ENCODE measurements around the gene CHD2.

The CHD2 gene

DNA sequence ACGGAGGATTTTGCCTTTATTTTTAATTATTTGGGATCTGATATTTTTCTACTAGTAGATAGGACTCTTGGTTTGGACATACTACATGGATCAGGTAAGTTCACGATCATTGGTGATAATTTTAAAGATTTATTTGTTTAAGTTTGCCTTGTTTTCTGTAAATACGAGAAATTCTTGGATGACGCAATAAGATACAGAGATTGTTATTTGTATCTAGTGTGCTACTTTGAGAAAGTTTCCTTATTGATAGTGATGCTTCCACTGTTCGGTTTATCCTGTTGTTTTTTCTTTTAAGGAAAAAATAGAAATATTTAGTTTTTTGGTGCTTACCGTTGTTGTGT is 577 bp downstream of the CHD2 start:
- no peaks in the 10 kb centered on the region for H3K27me3 ChIP-seq (ENCODE audit: control insufficient read depth, insufficient read depth, low read length)
- no peaks in the 10 kb centered on the region for H3K9me3 ChIP-seq (ENCODE audit: control insufficient read depth, insufficient read depth, low read length)
- peak overlapping the region; percentile 99 for H3K4me3 ChIP-seq (ENCODE audit: low read depth, low read length)
- peaks cover 16% of the 10 kb centered on the region for H3K4me1 ChIP-seq (ENCODE audit: control insufficient read depth, insufficient read depth, low read length)
- H3K27ac ChIP-seq (ENCODE audit: low read depth, low read length) = peak overlapping the region; percentile 100
- H3K36me3 ChIP-seq (ENCODE audit: control insufficient read depth, insufficient read depth, low read length) = peaks cover 45% of the 10 kb centered on the region
- H3K9ac ChIP-seq (ENCODE audit: low read depth, low read length) = peak overlapping the region; percentile 100

DNA sequence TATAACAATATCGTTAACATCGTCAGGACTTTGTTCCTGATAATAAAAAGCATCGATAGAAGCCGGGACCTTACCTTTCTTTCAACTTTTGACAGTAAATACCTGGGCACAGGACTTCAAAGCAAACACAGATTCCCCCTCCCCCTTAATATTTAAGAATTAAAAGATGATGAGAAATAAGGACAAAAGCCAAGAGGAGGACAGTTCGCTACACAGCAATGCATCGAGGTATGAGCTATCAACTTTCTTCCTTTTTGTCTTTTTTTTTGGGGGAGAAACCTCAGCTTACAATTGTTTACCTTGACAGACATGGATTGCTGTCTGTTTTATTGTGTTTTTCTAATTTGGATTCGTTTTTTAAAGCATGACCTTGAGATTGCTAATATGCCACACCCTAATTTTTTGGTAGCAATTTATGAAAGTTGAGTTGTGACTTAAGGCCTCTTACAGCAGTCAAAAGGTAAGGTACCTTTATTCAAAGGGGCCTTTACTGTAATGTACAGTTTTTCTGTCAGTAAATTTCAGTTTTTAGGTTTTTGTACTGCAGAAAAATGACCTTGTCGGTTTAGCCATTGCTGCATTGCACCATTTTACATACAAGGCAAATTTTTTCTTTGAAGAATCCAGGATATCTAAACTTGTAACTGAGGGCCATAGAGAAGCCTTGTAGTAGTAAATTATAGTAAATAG is 1.1 kb downstream of the CHD2 start:
- H3K9me3 ChIP-seq (ENCODE audit: control insufficient read depth, insufficient read depth, low read length) = no peaks in the 10 kb centered on the region
- peak overlapping the region; percentile 100 for H3K9ac ChIP-seq (ENCODE audit: low read depth, low read length)
- H3K27ac ChIP-seq (ENCODE audit: low read depth, low read length) = peak overlapping the region; percentile 100
- peaks cover 21% of the 10 kb centered on the region for H3K4me1 ChIP-seq (ENCODE audit: control insufficient read depth, insufficient read depth, low read length)
- peak overlapping the region; percentile 99 for H3K4me3 ChIP-seq (ENCODE audit: low read depth, low read length)
- peaks cover 40% of the 10 kb centered on the region for H3K36me3 ChIP-seq (ENCODE audit: control insufficient read depth, insufficient read depth, low read length)
- H3K27me3 ChIP-seq (ENCODE audit: control insufficient read depth, insufficient read depth, low read length) = no peaks in the 10 kb centered on the region

DNA sequence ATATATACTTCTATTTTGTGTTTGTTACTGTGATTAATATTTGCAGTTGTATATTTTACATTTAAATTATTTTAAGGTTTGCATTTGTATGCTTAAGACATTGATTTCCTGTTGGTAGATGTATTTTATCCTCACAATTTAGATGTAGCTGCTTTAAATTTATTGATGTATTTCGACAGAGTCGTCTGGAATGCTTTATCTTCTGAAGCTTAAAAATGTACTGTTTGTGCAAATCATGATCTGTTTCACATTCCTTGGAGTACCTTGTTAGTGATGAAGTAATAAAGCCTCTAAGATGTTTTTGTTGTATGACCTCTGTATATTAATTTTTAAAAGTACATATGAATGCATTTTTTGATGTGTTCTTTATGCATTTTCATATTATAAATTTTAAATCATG is 1.9 kb downstream of the CHD2 start:
- H3K36me3 ChIP-seq (ENCODE audit: control insufficient read depth, insufficient read depth, low read length) = peaks cover 32% of the 10 kb centered on the region
- H3K27me3 ChIP-seq (ENCODE audit: control insufficient read depth, insufficient read depth, low read length) = no peaks in the 10 kb centered on the region
- H3K9ac ChIP-seq (ENCODE audit: low read depth, low read length) = peak overlapping the region; percentile 100
- no peaks in the 10 kb centered on the region for H3K9me3 ChIP-seq (ENCODE audit: control insufficient read depth, insufficient read depth, low read length)
- H3K4me1 ChIP-seq (ENCODE audit: control insufficient read depth, insufficient read depth, low read length) = peaks cover 25% of the 10 kb centered on the region
- peak overlapping the region; percentile 99 for H3K4me3 ChIP-seq (ENCODE audit: low read depth, low read length)
- peak overlapping the region; percentile 100 for H3K27ac ChIP-seq (ENCODE audit: low read depth, low read length)

DNA sequence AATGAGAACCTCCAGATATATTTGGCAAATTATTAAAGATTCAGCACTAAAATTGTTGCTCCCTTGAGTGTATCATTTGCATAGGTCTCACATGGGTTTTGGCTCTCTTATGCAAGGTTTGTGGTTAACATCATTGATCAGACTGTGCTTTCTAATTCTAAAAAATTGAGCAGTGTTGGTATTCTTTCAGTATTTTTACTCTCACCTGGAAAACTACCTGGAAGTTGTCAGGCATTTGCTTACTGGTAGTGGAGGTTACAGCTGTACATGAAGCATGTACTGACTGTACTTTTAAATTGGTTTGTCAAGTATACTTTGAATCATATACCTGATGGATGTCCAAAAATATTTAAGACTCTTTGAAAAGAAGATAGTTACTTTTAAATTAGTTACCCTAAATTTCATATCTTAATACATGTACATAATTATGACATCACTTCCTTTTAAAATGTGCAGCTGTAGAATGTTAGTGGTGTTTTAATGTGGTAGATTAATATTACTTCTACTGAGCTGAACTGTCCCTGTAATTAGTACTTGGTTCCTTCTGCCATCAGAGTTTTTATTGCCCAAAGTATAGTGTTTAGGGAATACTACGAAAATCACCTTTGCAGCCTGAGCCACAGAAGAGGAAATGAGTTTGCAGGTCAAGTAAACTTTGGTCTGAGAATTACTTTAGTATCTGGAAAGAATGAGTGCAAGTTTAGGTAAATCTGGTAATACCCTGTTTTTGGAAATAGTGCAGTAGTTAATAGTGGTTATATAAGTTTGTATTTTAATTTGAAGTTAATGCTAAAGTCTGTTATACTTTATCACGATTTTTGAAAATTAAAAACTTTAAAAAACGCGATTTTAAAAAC is 2.8 kb downstream of the CHD2 start:
- Histone ChIP-seq H3K36me3 (ENCODE audit: control insufficient read depth, insufficient read depth, low read length) (peaks cover 23% of the 10 kb centered on the region), H3K27ac (ENCODE audit: low read depth, low read length) (peak overlapping the region; percentile 99), H3K27me3 (ENCODE audit: control insufficient read depth, insufficient read depth, low read length) (no peaks in the 10 kb centered on the region), H3K4me1 (ENCODE audit: control insufficient read depth, insufficient read depth, low read length) (peaks cover 34% of the 10 kb centered on the region), H3K4me3 (ENCODE audit: low read depth, low read length) (peak overlapping the region; percentile 99), H3K9me3 (ENCODE audit: control insufficient read depth, insufficient read depth, low read length) (no peaks in the 10 kb centered on the region), H3K9ac (ENCODE audit: low read depth, low read length) (peak overlapping the region; percentile 100)

DNA sequence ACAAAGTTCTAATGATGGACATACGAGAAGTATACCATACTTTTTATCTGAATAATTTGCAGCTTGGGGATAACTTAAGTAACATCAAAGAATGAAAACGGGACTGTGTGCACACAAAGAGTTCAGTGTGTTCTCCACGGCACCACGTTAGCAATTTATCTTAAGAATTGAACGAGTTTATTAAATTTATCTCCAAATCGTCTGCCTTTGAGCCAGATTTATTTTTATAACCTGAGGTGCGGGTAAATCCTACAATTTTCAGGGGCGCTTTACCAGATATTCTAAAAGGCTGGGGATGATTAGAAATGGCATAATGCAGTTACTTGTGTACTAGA is 3.5 kb downstream of the CHD2 start:
- H3K27me3 ChIP-seq (ENCODE audit: control insufficient read depth, insufficient read depth, low read length) = no peaks in the 10 kb centered on the region
- H3K9ac ChIP-seq (ENCODE audit: low read depth, low read length) = peak overlapping the region; percentile 100
- peaks cover 41% of the 10 kb centered on the region for H3K4me1 ChIP-seq (ENCODE audit: control insufficient read depth, insufficient read depth, low read length)
- H3K36me3 ChIP-seq (ENCODE audit: control insufficient read depth, insufficient read depth, low read length) = peaks cover 19% of the 10 kb centered on the region
- no peaks in the 10 kb centered on the region for H3K9me3 ChIP-seq (ENCODE audit: control insufficient read depth, insufficient read depth, low read length)
- peak overlapping the region; percentile 99 for H3K27ac ChIP-seq (ENCODE audit: low read depth, low read length)
- H3K4me3 ChIP-seq (ENCODE audit: low read depth, low read length) = peak overlapping the region; percentile 99

DNA sequence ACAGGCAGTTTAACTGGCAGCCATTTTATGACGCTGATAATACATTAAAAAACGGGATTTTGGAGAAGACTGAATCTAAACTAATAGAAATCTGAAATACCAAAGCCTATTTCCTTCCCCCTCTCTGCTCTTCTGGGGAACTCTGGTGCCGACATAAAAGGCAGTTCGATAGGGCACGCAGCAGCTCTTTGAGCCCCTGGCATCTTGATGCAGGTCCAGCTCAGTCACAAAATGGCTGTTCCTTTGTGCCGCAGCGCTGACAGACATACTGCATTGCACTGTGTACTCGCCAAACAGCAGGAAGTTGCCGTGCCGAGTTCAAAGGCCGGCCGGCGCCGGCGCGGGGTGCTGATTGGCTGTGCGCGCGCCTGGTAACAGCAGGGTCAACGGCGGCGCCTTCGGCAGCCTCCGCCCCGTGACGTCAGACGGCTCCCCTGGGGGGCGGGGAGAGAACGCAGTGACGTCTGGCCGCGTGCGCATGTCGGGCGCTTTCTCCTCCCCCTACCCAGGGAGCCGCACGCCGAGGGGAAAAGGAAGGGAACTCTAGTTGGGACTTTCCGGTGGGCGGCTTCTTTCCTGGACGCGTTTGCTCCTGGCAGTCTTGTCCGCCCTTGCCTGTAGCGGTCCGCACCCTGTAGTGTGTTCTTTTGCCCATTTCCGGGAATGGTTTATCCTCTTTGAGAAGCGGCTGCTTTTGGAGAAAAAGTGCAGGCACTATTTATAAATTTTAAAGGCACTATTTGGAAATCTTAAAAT is 4.0 kb downstream of the CHD2 start:
- H3K4me1 ChIP-seq (ENCODE audit: control insufficient read depth, insufficient read depth, low read length) = peaks cover 42% of the 10 kb centered on the region
- H3K27me3 ChIP-seq (ENCODE audit: control insufficient read depth, insufficient read depth, low read length) = no peaks in the 10 kb centered on the region
- peak overlapping the region; percentile 99 for H3K4me3 ChIP-seq (ENCODE audit: low read depth, low read length)
- H3K9ac ChIP-seq (ENCODE audit: low read depth, low read length) = peak overlapping the region; percentile 100
- H3K27ac ChIP-seq (ENCODE audit: low read depth, low read length) = peak overlapping the region; percentile 99
- no peaks in the 10 kb centered on the region for H3K9me3 ChIP-seq (ENCODE audit: control insufficient read depth, insufficient read depth, low read length)
- H3K36me3 ChIP-seq (ENCODE audit: control insufficient read depth, insufficient read depth, low read length) = peaks cover 15% of the 10 kb centered on the region

DNA sequence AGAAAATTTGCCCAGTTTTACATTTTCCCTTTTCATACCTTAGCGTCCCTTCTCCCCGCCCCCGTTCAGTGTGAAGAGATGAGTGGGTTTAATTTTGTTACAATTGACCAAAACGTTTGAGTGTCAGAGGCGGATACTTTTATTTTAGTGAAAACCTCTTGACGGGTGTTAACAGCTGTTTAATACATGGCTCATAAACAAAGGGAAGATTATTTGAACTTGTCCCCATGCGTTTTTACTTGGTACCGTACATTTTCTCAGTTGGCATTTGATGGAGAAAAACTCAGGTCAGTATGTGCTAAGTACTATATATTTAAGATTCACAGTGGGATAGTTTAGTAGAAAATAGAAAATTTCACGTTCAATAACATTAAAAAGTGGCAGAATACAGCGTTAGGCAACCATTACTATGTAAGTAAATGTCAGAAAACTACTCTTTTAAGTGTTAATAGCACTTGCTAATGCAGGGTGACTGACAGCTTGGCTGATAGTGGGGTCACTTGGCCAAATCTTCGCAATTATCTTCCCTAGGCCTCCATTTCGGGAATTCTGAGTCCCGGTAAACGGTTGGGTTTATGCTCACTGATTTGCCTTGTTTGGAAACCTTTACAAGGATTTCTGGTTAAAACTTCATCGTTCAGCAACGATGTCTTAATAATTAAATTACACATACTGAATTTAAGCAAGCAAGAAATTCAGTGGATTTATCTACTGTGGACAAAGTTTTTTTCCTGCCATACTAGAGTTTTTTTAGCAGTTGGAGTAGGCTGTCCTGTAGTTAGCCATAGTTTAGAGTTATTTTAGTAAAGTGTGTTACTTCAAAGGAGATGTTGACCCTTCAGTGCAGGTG is 4.8 kb downstream of the CHD2 start:
- H3K4me1 ChIP-seq (ENCODE audit: control insufficient read depth, insufficient read depth, low read length) = peaks cover 42% of the 10 kb centered on the region
- peak overlapping the region; percentile 49 for H3K9ac ChIP-seq (ENCODE audit: low read depth, low read length)
- no peaks in the 10 kb centered on the region for H3K9me3 ChIP-seq (ENCODE audit: control insufficient read depth, insufficient read depth, low read length)
- H3K27me3 ChIP-seq (ENCODE audit: control insufficient read depth, insufficient read depth, low read length) = no peaks in the 10 kb centered on the region
- peaks cover 15% of the 10 kb centered on the region for H3K36me3 ChIP-seq (ENCODE audit: control insufficient read depth, insufficient read depth, low read length)
- H3K27ac ChIP-seq (ENCODE audit: low read depth, low read length) = peak overlapping the region; percentile 99
- peak overlapping the region; percentile 56 for H3K4me3 ChIP-seq (ENCODE audit: low read depth, low read length)

DNA sequence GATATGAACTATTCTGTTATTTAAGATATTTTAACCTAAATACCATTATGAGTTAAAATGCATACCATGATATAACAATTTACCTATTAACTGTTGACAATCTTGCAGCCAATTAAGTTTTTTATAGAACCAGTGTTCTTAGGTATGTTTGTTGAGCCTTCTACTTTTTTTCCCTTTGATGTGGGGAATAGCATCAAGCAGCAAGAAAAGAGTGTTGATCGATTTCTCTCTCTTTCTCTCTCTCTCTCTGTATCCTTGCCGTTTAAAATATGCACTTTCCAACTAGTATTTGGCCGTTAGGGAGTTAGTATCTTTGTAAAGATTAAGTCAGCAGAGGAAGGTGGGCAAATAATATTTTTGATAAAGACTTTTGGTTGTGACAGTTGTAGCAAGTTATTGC is 5.9 kb downstream of the CHD2 start:
- no peaks in the 10 kb centered on the region for H3K9me3 ChIP-seq (ENCODE audit: control insufficient read depth, insufficient read depth, low read length)
- H3K4me3 ChIP-seq (ENCODE audit: low read depth, low read length) = no peak overlapping the region
- H3K27ac ChIP-seq (ENCODE audit: low read depth, low read length) = no peak overlapping the region
- peaks cover 15% of the 10 kb centered on the region for H3K36me3 ChIP-seq (ENCODE audit: control insufficient read depth, insufficient read depth, low read length)
- H3K9ac ChIP-seq (ENCODE audit: low read depth, low read length) = no peak overlapping the region
- H3K4me1 ChIP-seq (ENCODE audit: control insufficient read depth, insufficient read depth, low read length) = peaks cover 46% of the 10 kb centered on the region
- no peaks in the 10 kb centered on the region for H3K27me3 ChIP-seq (ENCODE audit: control insufficient read depth, insufficient read depth, low read length)

DNA sequence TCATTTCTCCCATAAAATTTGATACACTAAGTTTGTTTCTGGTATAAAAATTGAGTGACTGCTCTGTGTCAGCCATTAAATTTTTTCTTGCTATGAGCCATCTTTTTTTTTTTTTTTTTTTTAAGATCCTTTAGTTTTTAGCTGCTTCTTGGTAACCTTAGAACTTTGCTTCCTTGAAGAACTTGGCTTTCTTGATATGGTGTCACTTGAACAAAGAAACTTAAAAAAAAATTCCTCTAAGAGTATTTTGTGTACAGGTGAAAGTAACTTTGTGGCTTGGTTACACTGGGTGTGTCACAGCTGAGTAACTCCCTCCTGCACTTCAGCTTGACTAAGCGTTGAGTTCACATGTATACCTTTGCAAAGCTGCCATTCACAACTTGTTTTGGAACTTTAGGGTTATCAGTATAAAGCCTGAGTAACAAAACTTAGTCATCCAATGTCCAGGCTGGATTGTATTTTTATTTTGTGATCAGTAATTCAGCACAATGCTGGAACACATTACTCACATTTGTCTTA is 6.5 kb downstream of the CHD2 start:
- peaks cover 10% of the 10 kb centered on the region for H3K36me3 ChIP-seq (ENCODE audit: control insufficient read depth, insufficient read depth, low read length)
- no peaks in the 10 kb centered on the region for H3K9me3 ChIP-seq (ENCODE audit: control insufficient read depth, insufficient read depth, low read length)
- no peaks in the 10 kb centered on the region for H3K27me3 ChIP-seq (ENCODE audit: control insufficient read depth, insufficient read depth, low read length)
- peak overlapping the region; percentile 38 for H3K27ac ChIP-seq (ENCODE audit: low read depth, low read length)
- H3K9ac ChIP-seq (ENCODE audit: low read depth, low read length) = no peak overlapping the region
- H3K4me1 ChIP-seq (ENCODE audit: control insufficient read depth, insufficient read depth, low read length) = peaks cover 48% of the 10 kb centered on the region
- no peak overlapping the region for H3K4me3 ChIP-seq (ENCODE audit: low read depth, low read length)

DNA sequence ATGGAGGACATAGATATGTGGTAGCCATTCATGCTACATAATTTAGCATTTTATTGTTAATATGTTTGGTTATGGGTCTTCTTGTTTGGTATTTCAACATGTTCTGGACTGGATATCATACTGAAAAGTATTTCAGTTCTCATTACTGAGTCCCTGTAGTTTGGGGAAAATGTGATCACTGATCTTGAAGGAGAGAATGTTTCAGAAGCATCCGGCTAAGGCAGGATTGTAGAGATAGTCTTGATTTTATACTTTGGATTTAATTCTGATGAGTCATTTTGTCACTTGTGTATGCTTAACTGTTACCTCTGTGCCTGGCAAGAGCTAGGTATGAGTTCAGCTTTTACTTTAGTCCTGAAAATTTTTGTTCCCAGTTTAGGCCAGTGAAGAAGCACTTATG is 7.1 kb downstream of the CHD2 start:
- no peaks in the 10 kb centered on the region for H3K9me3 ChIP-seq (ENCODE audit: control insufficient read depth, insufficient read depth, low read length)
- H3K27me3 ChIP-seq (ENCODE audit: control insufficient read depth, insufficient read depth, low read length) = no peaks in the 10 kb centered on the region
- H3K4me1 ChIP-seq (ENCODE audit: control insufficient read depth, insufficient read depth, low read length) = peaks cover 51% of the 10 kb centered on the region
- H3K36me3 ChIP-seq (ENCODE audit: control insufficient read depth, insufficient read depth, low read length) = 0 out of 2 replicates have a peak, but pooled peaks cover 6% of the 10 kb centered on the region
- H3K4me3 ChIP-seq (ENCODE audit: low read depth, low read length) = no peak overlapping the region
- peak overlapping the region; percentile 38 for H3K27ac ChIP-seq (ENCODE audit: low read depth, low read length)
- no peak overlapping the region for H3K9ac ChIP-seq (ENCODE audit: low read depth, low read length)

Data from HUES48 (cell line).